SK-N-SH (cell line): ENCODE results near the gene FAM227A. TPM values are rescaled to one million over a fixed set of nuclear protein-coding genes. Genes with fewer than 3 reads are reported as not detected.

Experiments used
- CTCF ChIA-PET: fragments of 300-600, 350-600 bp; formaldehyde crosslinking; extraction: SDS; loops from one replicate; lab custom pipeline; 2021; lab: Yijun Ruan, JAX
- POLR2A ChIA-PET: fragments of 350-600 bp; sonication (Branson Sonifier 250); formaldehyde crosslinking; extraction: SDS; loops from one replicate; lab custom pipeline; 2020; ENCODE audit warnings: antibody characterized with exemption, inconsistent platforms; lab: Yijun Ruan, JAX
- DNase-seq: peaks from one replicate; pipeline ENCODE4 v3.0.0; 2012
- H2AFZ ChIP-seq: fragments of 200-600 bp; sonication (generic); 2 replicates; pipeline ENCODE4 v1.8.1; 2016; ENCODE audit warnings: antibody characterized with exemption, mild to moderate bottlenecking, low read depth
- H3F3A ChIP-seq: fragments of 200-600 bp; sonication (generic); replicated peaks from 2 replicates; pipeline ENCODE3; 2016; ENCODE audit warnings: antibody characterized with exemption, mild to moderate bottlenecking; ENCODE audit not compliant: insufficient read depth
- H3K27ac ChIP-seq, 2 experiments: fragments of 200-500 bp in 1 of 2; fragments of 200-600 bp in 1 of 2; sonication (Bioruptor generic) in 1 of 2; sonication (generic), shearing (Covaris generic) in 1 of 2; 2 replicates each; pipeline versions ENCODE4 v1.5.1 to v1.6.1; 2014 to 2016; ENCODE audit warnings: low read depth in 2 of 2, inconsistent platforms in 1 of 2, low read length in 1 of 2, mild to moderate bottlenecking in 1 of 2, mixed read lengths in 1 of 2
- H3K27me3 ChIP-seq: fragments of 200-600 bp; sonication (generic), shearing (Covaris generic); 2 replicates; pipeline ENCODE4 v1.6.1; 2016; ENCODE audit warnings: mixed run types; ENCODE audit not compliant: insufficient read depth
- H3K36me3 ChIP-seq, 2 experiments: fragments of 200-500 bp in 1 of 2; fragments of 200-600 bp in 1 of 2; sonication (Bioruptor generic) in 1 of 2; sonication (generic) in 1 of 2; replicated peaks in 1 of 2; 2 replicates each; pipeline versions ENCODE3 to v1.5.1; 2014 to 2016; ENCODE audit warnings: low read length in 1 of 2, mild to moderate bottlenecking in 1 of 2; ENCODE audit not compliant: insufficient read depth in 2 of 2, control insufficient read depth in 1 of 2
- H3K4me1 ChIP-seq, 2 experiments: fragments of 200-500 bp in 1 of 2; fragments of 200-600 bp in 1 of 2; sonication (Bioruptor generic) in 1 of 2; sonication (generic), shearing (Covaris generic) in 1 of 2; 2 replicates each; pipeline versions ENCODE4 v1.5.1 to v1.6.1; 2014 to 2016; ENCODE audit warnings: low read depth in 1 of 2, low read length in 1 of 2, mixed run types in 1 of 2; ENCODE audit not compliant: insufficient read depth in 2 of 2, control insufficient read depth in 1 of 2
- H3K4me2 ChIP-seq: fragments of 200-600 bp; sonication (generic), shearing (Covaris generic); 2 replicates; pipeline ENCODE4 v1.6.1; 2017; ENCODE audit warnings: mixed run types
- H3K4me3 ChIP-seq, 2 experiments: fragments of 200-500 bp in 1 of 2; fragments of 200-600 bp in 1 of 2; sonication (Bioruptor generic) in 1 of 2; sonication (generic), shearing (Covaris generic) in 1 of 2; 2 replicates each; pipeline versions ENCODE4 v1.5.1 to v1.8.1; 2014 to 2016; ENCODE audit warnings: low read depth in 2 of 2, inconsistent platforms in 1 of 2, low read length in 1 of 2, mild to moderate bottlenecking in 1 of 2, mixed read lengths in 1 of 2, moderate library complexity in 1 of 2
- H3K79me2 ChIP-seq: fragments of 200-600 bp; sonication (generic); 2 replicates; pipeline ENCODE4 v1.8.1; 2017; ENCODE audit warnings: mild to moderate bottlenecking; ENCODE audit not compliant: insufficient read depth
- H3K9ac ChIP-seq: fragments of 200-600 bp; sonication (generic); 2 replicates; pipeline ENCODE4 v1.6.1; 2017; ENCODE audit warnings: mixed run types
- H3K9me2 ChIP-seq: fragments of 200-600 bp; sonication (generic); 2 replicates; pipeline ENCODE4 v1.6.1; 2017; ENCODE audit warnings: mixed run types
- H3K9me3 ChIP-seq: fragments of 200-600 bp; sonication (generic); 2 replicates; pipeline ENCODE4 v1.6.1; 2017; ENCODE audit warnings: mixed run types, mild to moderate bottlenecking, moderate library complexity
- H4K20me1 ChIP-seq: fragments of 200-600 bp; sonication (generic); 2 replicates; pipeline ENCODE4 v1.6.1; 2017; ENCODE audit warnings: mild to moderate bottlenecking, mixed run types; ENCODE audit not compliant: insufficient read depth
- CHD2 ChIP-seq: fragments of 150-350 bp; IDR thresholded peaks from 2 replicates; pipeline ENCODE4 v1.6.1; 2018; ENCODE audit warnings: low read length; ENCODE audit not compliant: partially characterized antibody
- CTCF ChIP-seq: fragments of 200-600 bp; sonication (generic); IDR thresholded peaks from 2 replicates; pipeline ENCODE4 v1.6.1; 2017; ENCODE audit warnings: antibody characterized with exemption, mild to moderate bottlenecking, moderate library complexity
- ELF1 ChIP-seq: IDR thresholded peaks from 2 replicates; pipeline ENCODE4 v1.4.0; 2012
- EP300 ChIP-seq, 2 experiments: IDR thresholded peaks; 2 replicates each; pipeline versions ENCODE4 v1.4.0 to v1.6.1; 2012; ENCODE audit warnings: borderline replicate concordance in 1 of 2, low read depth in 1 of 2, low read length in 1 of 2
- FOSL2 ChIP-seq: IDR thresholded peaks from 2 replicates; pipeline ENCODE4 v1.4.0; 2012; ENCODE audit warnings: low read depth, mild to moderate bottlenecking, moderate library complexity, borderline replicate concordance
- FOXM1 ChIP-seq: IDR thresholded peaks from 2 replicates; pipeline ENCODE4 v1.4.0; 2012; ENCODE audit warnings: low read depth, mild to moderate bottlenecking
- GABPA ChIP-seq: IDR thresholded peaks from 2 replicates; pipeline ENCODE4 v1.4.0; 2012; ENCODE audit warnings: low read depth, mild to moderate bottlenecking
- MEF2A ChIP-seq: IDR thresholded peaks from 2 replicates; pipeline ENCODE4 v1.4.0; 2012; ENCODE audit warnings: low read depth, borderline replicate concordance
- MXI1 ChIP-seq: IDR thresholded peaks from 2 replicates; pipeline ENCODE4 v1.6.1; 2012; ENCODE audit warnings: mild to moderate bottlenecking, low read depth, low read length, improper control_type of control experiment
- NFIC ChIP-seq: IDR thresholded peaks from 2 replicates; pipeline ENCODE4 v1.4.0; 2012; ENCODE audit warnings: borderline replicate concordance
- NRF1 ChIP-seq: IDR thresholded peaks from 2 replicates; pipeline ENCODE4 v1.6.1; 2012; ENCODE audit warnings: low read depth, mild to moderate bottlenecking, low read length
- RAD21 ChIP-seq: IDR thresholded peaks from 2 replicates; pipeline ENCODE4 v1.6.1; 2012; ENCODE audit warnings: mild to moderate bottlenecking, low read length
- RCOR1 ChIP-seq: fragments of 150-350 bp; IDR thresholded peaks from 2 replicates; pipeline ENCODE4 v1.6.1; 2017; ENCODE audit warnings: antibody characterized with exemption, low read length
- REST ChIP-seq: IDR thresholded peaks from 2 replicates; pipeline ENCODE4 v1.6.1; 2012; ENCODE audit warnings: mild to moderate bottlenecking, low read depth, low read length, moderate library complexity
- RXRA ChIP-seq: IDR thresholded peaks from 2 replicates; pipeline ENCODE4 v1.4.0; 2012; ENCODE audit warnings: low read depth, mild to moderate bottlenecking, borderline replicate concordance
- TEAD4 ChIP-seq: IDR thresholded peaks from 2 replicates; pipeline ENCODE4 v1.4.0; 2012; ENCODE audit warnings: mild to moderate bottlenecking, borderline replicate concordance; ENCODE audit not compliant: insufficient read depth
- YY1 ChIP-seq: IDR thresholded peaks from 2 replicates; pipeline ENCODE4 v1.4.0; 2012; ENCODE audit warnings: low read depth, mild to moderate bottlenecking
- ZBTB33 ChIP-seq: IDR thresholded peaks from 2 replicates; pipeline ENCODE4 v1.4.0; 2012; ENCODE audit warnings: low read depth, borderline replicate concordance
- WGBS: methylation state at CpG from one replicate; pipeline ENCODE4 v1.1.6; 2017; ENCODE audit warnings: low lambda C conversion rate; 5-methylcytosine and 5-hydroxymethylcytosine counted together
- polyA plus RNA-seq, 3 experiments: library from polyadenylated mRNA; depleted of rRNA; stranded (reverse); fragments of >200 nt; gene quantifications; 2 replicates each; pipeline ENCODE4 v1.2.3, GENCODE V29; 2012
- TF ChIP-seq, protein P1 (sequence below): IDR thresholded peaks from 2 replicates; pipeline ENCODE4 v1.4.0; 2012; ENCODE audit warnings: low read depth
- TF ChIP-seq, protein P2 (sequence below): fragments of 150-350 bp; IDR thresholded peaks from 2 replicates; pipeline ENCODE4 v1.6.1; 2016; ENCODE audit warnings: mild to moderate bottlenecking, low read depth, low read length

The FAM227A gene
- polyA plus RNA-seq, 1 of the 3 experiments (the other 2 are of a cell fraction): 1.2 TPM

GRCh38 chr22:38652859-38653258, 3.3 kb downstream of the FAM227A start:
- no peaks in the 10 kb centered on the region for H3K36me3 ChIP-seq
- H3K4me2 ChIP-seq: no peak overlapping the region
- no peaks in the 10 kb centered on the region for H3K27me3 ChIP-seq
- TF ChIP-seq YY1 (no peak), RXRA (no peak), FOXM1 (no peak), RAD21 (no peak), RCOR1 (no peak), CHD2 (no peak), FOSL2 (no peak), MEF2A (no peak), GABPA (no peak), NRF1 (no peak), NFIC (no peak), TEAD4 (no peak), EP300 (IDR thresholded peaks at IDR 0.05; ENCODE audit: borderline replicate concordance in 1 of 2, low read depth in 1 of 2, low read length in 1 of 2) (no peak)
- TF ChIP-seq, protein P1, sequence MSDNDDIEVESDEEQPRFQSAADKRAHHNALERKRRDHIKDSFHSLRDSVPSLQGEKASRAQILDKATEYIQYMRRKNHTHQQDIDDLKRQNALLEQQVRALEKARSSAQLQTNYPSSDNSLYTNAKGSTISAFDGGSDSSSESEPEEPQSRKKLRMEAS: no peak
- TF ChIP-seq, protein P2, sequence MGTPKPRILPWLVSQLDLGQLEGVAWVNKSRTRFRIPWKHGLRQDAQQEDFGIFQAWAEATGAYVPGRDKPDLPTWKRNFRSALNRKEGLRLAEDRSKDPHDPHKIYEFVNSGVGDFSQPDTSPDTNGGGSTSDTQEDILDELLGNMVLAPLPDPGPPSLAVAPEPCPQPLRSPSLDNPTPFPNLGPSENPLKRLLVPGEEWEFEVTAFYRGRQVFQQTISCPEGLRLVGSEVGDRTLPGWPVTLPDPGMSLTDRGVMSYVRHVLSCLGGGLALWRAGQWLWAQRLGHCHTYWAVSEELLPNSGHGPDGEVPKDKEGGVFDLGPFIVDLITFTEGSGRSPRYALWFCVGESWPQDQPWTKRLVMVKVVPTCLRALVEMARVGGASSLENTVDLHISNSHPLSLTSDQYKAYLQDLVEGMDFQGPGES: no peak
- no peaks in the 10 kb centered on the region for H3F3A ChIP-seq
- H4K20me1 ChIP-seq: no peaks in the 10 kb centered on the region
- no peak overlapping the region for H3K9ac ChIP-seq
- CTCF ChIA-PET: no interaction called here
- peaks cover 12% of the 10 kb centered on the region for H3K79me2 ChIP-seq
- H3K4me1 ChIP-seq: peaks cover 0 to 5% of the 10 kb centered on the region in 2 experiments; a peak in 1 of 4 replicates
- H3K27ac ChIP-seq: no peak overlapping the region
- DNase-seq: no peak
- POLR2A ChIA-PET: no interaction called here
- H2AFZ ChIP-seq: no peak overlapping the region
- no peaks in the 10 kb centered on the region for H3K9me2 ChIP-seq
- H3K4me3 ChIP-seq: no peak overlapping the region
- no peaks in the 10 kb centered on the region for H3K9me3 ChIP-seq

DNA sequence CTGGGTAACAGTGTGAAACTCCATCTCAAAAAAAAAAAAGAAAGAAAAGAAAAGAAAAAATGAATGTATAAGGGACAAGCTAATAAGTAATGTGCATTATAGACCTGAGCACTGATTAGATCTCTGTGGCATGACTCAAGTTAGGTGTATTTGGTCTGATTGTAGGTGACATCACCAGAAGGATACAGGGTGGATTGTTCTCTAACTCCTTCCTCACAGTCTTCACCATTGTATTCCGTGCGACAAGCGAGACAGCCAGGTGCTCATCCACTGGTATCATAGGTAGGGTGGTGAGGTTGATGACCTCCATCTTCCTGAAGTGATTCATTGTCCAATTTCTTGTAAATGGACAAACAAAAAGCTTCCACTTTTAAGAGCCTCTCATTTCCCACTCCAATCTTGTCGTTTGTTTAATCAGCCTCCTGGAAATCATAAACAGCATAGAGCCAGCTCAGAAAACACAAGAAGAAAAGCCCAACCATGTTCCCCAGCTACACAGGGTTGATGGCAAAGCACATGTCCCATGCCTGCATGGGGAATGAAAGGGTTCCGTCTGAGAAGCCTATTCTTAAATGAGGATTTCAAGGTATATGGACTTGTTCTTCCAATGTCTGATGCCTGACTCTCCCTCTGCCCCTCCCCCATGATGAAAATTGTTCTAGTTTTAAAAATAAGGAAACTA, 6.2 kb downstream of the FAM227A start:
- WGBS: 88% methylated on average over 5 of the region's 5 CpGs
- H3K79me2 ChIP-seq: no peaks in the 10 kb centered on the region
- no peak overlapping the region for H3K4me2 ChIP-seq
- no peaks in the 10 kb centered on the region for H3K9me2 ChIP-seq
- no peak overlapping the region for H3K9ac ChIP-seq
- ChIA-PET POLR2A (no interaction called here), CTCF (no interaction called here)
- H3K4me1 ChIP-seq: no peaks in the 10 kb centered on the region
- no peak for DNase-seq
- H3K27me3 ChIP-seq: no peaks in the 10 kb centered on the region
- no peak overlapping the region for H3K4me3 ChIP-seq
- H3K36me3 ChIP-seq: no peaks in the 10 kb centered on the region
- H3K27ac ChIP-seq: no peak overlapping the region
- H4K20me1 ChIP-seq: no peaks in the 10 kb centered on the region
- H3K9me3 ChIP-seq: no peaks in the 10 kb centered on the region
- no peak overlapping the region for H2AFZ ChIP-seq
- H3F3A ChIP-seq: no peaks in the 10 kb centered on the region
- no peak for TF ChIP-seq ELF1
- TF ChIP-seq MEF2A: no peak
- TF ChIP-seq REST: no peak
- no peak for TF ChIP-seq MXI1
- TF ChIP-seq CTCF: no peak
- no peak for TF ChIP-seq CHD2
- TF ChIP-seq ZBTB33: no peak
- TF ChIP-seq GABPA: no peak
